ENCODE measurements around the gene SERPINH1. TPM values are rescaled to one million over a fixed set of nuclear protein-coding genes. Genes with fewer than 3 reads are reported as not detected.

The SERPINH1 gene
- total RNA-seq, 1 experiment from 2014 or later = 58.8 TPM

DNA sequence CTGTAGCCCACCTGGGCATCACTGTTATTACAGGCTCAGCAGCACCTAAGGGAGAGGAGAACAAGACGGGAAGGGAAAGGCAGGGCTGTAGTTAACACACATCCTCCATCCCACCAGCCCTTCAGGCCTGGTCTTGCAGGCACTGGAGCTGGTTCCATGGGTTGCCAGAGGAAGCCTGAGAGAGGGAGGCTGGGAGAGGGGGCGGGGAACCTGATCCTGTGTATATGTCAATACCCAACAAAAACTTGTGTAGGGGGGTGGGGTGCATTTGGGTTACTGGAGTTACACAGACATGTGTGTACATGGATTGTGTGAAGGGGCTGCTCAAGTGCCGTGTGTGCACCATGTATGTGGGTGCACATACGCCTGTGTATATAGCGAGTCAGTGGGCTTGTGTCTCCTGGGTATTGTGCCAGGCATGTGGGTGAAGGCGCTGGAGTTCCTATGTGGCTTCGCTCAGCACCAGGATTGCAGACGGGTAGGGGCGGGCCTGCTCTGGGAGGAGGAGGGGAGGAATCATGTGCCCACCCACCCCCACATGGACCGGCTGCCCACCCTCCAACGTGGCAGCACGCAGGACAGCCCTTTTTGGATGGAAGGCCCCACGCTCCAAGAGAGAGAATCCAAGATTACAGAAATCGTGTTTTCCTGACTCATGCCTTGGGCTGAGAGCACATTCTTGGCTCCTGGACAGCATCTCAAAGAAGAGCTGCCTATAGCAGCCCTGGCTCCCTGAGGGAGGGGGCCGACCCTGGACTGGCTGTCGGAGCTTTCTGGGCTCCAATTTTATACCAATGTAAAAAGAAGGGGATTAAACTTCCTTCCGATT lies 4.2 kb upstream of the SERPINH1 start:
- Mint-ChIP-seq H3K9me3 (ENCODE audit: low read depth, unreplicated experiment) (no peaks in the 10 kb centered on the region), H3K27me3 (ENCODE audit: unreplicated experiment) (no peaks in the 10 kb centered on the region), H3K4me1 (ENCODE audit: low read depth, unreplicated experiment) (peaks cover 7% of the 10 kb centered on the region), H3K36me3 (ENCODE audit: insufficient read depth, unreplicated experiment) (peaks cover 15% of the 10 kb centered on the region), H3K27ac (ENCODE audit: unreplicated experiment) (no peak overlapping the region), H3K4me3 (ENCODE audit: low read depth, unreplicated experiment) (no peak overlapping the region)
- no TSS peak for BruUV-seq (replicated peaks)
- TF ChIP-seq, protein P1, sequence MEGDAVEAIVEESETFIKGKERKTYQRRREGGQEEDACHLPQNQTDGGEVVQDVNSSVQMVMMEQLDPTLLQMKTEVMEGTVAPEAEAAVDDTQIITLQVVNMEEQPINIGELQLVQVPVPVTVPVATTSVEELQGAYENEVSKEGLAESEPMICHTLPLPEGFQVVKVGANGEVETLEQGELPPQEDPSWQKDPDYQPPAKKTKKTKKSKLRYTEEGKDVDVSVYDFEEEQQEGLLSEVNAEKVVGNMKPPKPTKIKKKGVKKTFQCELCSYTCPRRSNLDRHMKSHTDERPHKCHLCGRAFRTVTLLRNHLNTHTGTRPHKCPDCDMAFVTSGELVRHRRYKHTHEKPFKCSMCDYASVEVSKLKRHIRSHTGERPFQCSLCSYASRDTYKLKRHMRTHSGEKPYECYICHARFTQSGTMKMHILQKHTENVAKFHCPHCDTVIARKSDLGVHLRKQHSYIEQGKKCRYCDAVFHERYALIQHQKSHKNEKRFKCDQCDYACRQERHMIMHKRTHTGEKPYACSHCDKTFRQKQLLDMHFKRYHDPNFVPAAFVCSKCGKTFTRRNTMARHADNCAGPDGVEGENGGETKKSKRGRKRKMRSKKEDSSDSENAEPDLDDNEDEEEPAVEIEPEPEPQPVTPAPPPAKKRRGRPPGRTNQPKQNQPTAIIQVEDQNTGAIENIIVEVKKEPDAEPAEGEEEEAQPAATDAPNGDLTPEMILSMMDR (IDR thresholded peaks at IDR 0.05; ENCODE audit: unreplicated experiment) = no peak
- DNase-seq = no peak
- intact Hi-C loops (cut with micrococcal nuclease; ENCODE audit: unreplicated experiment) = no loop called here
- CTCF ChIA-PET = no interaction called here

DNA sequence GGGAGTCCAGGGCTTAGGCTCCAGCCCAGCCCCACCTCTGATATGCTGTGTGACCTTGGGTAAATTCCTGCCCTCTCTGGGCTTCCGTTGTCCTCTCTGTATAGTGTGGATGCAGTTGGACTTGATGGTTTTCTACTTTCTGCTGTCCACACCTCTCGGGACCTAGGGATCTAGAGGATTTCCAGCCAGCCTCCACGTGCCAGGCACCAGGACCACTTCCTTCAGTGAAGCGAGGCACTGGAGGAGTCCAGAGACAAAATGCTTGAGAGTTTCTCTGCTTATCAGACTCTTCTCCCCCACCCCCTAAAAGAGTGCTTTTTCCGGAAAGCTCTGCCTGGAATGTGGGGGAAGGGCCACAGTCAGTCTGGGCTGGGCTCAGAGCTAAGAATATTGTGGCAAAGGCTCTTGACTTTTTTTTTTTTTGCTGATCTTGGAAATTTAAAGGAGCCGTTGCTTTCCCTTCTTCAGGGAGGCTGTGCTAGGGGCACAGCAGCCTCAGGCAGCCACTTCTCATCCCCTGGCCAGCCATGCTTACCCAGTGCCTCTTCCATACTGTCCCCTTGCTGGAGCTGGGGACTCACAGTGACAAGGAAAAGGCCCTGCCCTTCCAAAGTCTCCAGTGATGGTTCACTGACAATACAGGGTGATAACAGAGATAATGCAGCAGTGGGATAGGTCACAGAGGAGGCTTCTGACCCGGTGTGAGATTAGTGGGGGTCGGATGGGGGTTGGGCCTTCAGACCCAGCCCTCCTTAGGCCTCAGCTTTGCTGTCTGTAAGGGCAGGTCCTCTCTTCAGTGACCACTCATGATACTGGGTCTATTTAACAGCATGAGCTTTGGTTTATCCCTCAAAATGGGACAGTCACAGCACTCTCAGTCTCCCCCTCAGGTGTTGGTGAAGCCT lies 2.9 kb upstream of the SERPINH1 start:
- DNase-seq = no peak
- TF ChIP-seq, protein P1 (IDR thresholded peaks at IDR 0.05; ENCODE audit: unreplicated experiment) = no peak
- no peaks in the 10 kb centered on the region for H3K9me3 Mint-ChIP-seq (ENCODE audit: low read depth, unreplicated experiment)
- CTCF ChIA-PET = interaction anchor here (0.6 to 1.2 kb wide), 3 partner anchors 45 to 1332 kb away, joined by 3 to 5 read pairs (median 3); no protein-coding TSS in a partner anchor
- no peak overlapping the region for H3K4me3 Mint-ChIP-seq (ENCODE audit: low read depth, unreplicated experiment)
- no peak overlapping the region for H3K27ac Mint-ChIP-seq (ENCODE audit: unreplicated experiment)
- H3K4me1 Mint-ChIP-seq (ENCODE audit: low read depth, unreplicated experiment) = peaks cover 17% of the 10 kb centered on the region
- no TSS peak for BruUV-seq (replicated peaks)
- H3K36me3 Mint-ChIP-seq (ENCODE audit: insufficient read depth, unreplicated experiment) = peaks cover 26% of the 10 kb centered on the region
- intact Hi-C loops (cut with micrococcal nuclease; ENCODE audit: unreplicated experiment) = no loop called here
- no peaks in the 10 kb centered on the region for H3K27me3 Mint-ChIP-seq (ENCODE audit: unreplicated experiment)

DNA sequence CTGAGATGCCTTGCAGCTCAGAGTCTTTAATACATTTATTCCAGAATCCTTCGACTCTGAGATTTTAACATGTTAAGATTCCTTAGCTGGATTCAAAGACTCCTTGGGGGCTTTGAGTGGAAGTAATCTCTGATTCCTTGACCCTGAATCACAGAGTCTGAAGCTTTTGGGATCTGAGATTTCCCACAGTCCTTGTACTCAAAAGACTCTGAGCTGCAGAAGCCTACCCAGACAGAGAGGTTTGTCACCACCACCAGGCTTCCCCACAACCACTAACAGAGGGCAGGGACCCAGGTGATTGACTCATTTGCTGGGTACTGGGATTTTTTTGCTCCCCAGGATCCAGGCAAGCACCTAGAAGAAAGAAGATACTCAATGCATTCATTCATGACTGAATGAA lies 1.4 kb upstream of the SERPINH1 start:
- H3K4me1 Mint-ChIP-seq (ENCODE audit: low read depth, unreplicated experiment) = peaks cover 17% of the 10 kb centered on the region

More for the DNA sequence above, 1.4 kb upstream of the SERPINH1 start:
- BruUV-seq (replicated peaks) = no TSS peak
- Mint-ChIP-seq H3K9me3 (ENCODE audit: low read depth, unreplicated experiment) (no peaks in the 10 kb centered on the region), H3K27ac (ENCODE audit: unreplicated experiment) (no peak overlapping the region), H3K4me3 (ENCODE audit: low read depth, unreplicated experiment) (no peak overlapping the region), H3K27me3 (ENCODE audit: unreplicated experiment) (no peaks in the 10 kb centered on the region), H3K36me3 (ENCODE audit: insufficient read depth, unreplicated experiment) (peaks cover 35% of the 10 kb centered on the region)
- TF ChIP-seq, protein P1 (IDR thresholded peaks at IDR 0.05; ENCODE audit: unreplicated experiment) = no peak
- CTCF ChIA-PET = interaction anchor here (0.6 to 0.8 kb wide), 3 partner anchors 27 to 421 kb away, joined by 3 to 7 read pairs (median 4); no protein-coding TSS in a partner anchor
- DNase-seq = no peak
- intact Hi-C loops (cut with micrococcal nuclease; ENCODE audit: unreplicated experiment) = no loop called here

All from Calu3 (cell line).